Raji (cell line): ENCODE results near the gene MIPEP.

Experiments used
- POLR2A ChIP-seq: IDR thresholded peaks from 2 replicates; pipeline ENCODE4 v1.6.1; 2011; ENCODE audit warnings: low read depth, low read length, control low read depth; ENCODE audit not compliant: insufficient read depth

The MIPEP gene

GRCh38 chr13:23828866-23829265, 60.3 kb downstream of the MIPEP start:
- no peak for TF ChIP-seq POLR2A

GRCh38 chr13:23828086-23828485, 61.1 kb downstream of the MIPEP start:
- TF ChIP-seq POLR2A: no peak

GRCh38 chr13:23825179-23825578, 64.0 kb downstream of the MIPEP start:
- TF ChIP-seq POLR2A: no peak

- TF ChIP-seq POLR2A: no peak
Observed at GRCh38 chr13:23824371-23824770, 64.8 kb downstream of the MIPEP start.

- no peak for TF ChIP-seq POLR2A
Observed at GRCh38 chr13:23822252-23822824, 66.9 kb downstream of the MIPEP start.

GRCh38 chr13:23820530-23820929, 68.7 kb downstream of the MIPEP start:
- TF ChIP-seq POLR2A: no peak

- no peak for TF ChIP-seq POLR2A
Observed at GRCh38 chr13:23817830-23818229, 71.4 kb downstream of the MIPEP start.

GRCh38 chr13:23817136-23817535, 72.1 kb downstream of the MIPEP start:
- TF ChIP-seq POLR2A: no peak

- no peak for TF ChIP-seq POLR2A
Observed at GRCh38 chr13:23813635-23814034, 75.6 kb downstream of the MIPEP start.

GRCh38 chr13:23811366-23812062, 77.7 kb downstream of the MIPEP start:
- TF ChIP-seq POLR2A: no peak

- TF ChIP-seq POLR2A: no peak
Observed at GRCh38 chr13:23810685-23811240, 78.4 kb downstream of the MIPEP start.

- no peak for TF ChIP-seq POLR2A
Observed at GRCh38 chr13:23808803-23809202, 80.4 kb downstream of the MIPEP start.

GRCh38 chr13:23806874-23807526, 82.2 kb downstream of the MIPEP start:
- no peak for TF ChIP-seq POLR2A

GRCh38 chr13:23805821-23806220, 83.4 kb downstream of the MIPEP start:
- no peak for TF ChIP-seq POLR2A

GRCh38 chr13:23805122-23805521, 84.1 kb downstream of the MIPEP start:
- no peak for TF ChIP-seq POLR2A

- no peak for TF ChIP-seq POLR2A
Observed at GRCh38 chr13:23804166-23804565, 85.0 kb downstream of the MIPEP start.
